ENCODE measurements around the gene ATXN2L. TPM values are rescaled to one million over a fixed set of nuclear protein-coding genes. Genes with fewer than 3 reads are reported as not detected.
A peak's percentile ranks its signal among the peaks of the same experiment; 100 is the strongest.

ATXN2L gene
- total and polyA plus RNA-seq, 2 of the 13 experiments (the other 11 are each of a cell fraction or from before 2014, with no cell fraction given): 40.8 to 55.1 TPM

- TF ChIP-seq, protein P1, sequence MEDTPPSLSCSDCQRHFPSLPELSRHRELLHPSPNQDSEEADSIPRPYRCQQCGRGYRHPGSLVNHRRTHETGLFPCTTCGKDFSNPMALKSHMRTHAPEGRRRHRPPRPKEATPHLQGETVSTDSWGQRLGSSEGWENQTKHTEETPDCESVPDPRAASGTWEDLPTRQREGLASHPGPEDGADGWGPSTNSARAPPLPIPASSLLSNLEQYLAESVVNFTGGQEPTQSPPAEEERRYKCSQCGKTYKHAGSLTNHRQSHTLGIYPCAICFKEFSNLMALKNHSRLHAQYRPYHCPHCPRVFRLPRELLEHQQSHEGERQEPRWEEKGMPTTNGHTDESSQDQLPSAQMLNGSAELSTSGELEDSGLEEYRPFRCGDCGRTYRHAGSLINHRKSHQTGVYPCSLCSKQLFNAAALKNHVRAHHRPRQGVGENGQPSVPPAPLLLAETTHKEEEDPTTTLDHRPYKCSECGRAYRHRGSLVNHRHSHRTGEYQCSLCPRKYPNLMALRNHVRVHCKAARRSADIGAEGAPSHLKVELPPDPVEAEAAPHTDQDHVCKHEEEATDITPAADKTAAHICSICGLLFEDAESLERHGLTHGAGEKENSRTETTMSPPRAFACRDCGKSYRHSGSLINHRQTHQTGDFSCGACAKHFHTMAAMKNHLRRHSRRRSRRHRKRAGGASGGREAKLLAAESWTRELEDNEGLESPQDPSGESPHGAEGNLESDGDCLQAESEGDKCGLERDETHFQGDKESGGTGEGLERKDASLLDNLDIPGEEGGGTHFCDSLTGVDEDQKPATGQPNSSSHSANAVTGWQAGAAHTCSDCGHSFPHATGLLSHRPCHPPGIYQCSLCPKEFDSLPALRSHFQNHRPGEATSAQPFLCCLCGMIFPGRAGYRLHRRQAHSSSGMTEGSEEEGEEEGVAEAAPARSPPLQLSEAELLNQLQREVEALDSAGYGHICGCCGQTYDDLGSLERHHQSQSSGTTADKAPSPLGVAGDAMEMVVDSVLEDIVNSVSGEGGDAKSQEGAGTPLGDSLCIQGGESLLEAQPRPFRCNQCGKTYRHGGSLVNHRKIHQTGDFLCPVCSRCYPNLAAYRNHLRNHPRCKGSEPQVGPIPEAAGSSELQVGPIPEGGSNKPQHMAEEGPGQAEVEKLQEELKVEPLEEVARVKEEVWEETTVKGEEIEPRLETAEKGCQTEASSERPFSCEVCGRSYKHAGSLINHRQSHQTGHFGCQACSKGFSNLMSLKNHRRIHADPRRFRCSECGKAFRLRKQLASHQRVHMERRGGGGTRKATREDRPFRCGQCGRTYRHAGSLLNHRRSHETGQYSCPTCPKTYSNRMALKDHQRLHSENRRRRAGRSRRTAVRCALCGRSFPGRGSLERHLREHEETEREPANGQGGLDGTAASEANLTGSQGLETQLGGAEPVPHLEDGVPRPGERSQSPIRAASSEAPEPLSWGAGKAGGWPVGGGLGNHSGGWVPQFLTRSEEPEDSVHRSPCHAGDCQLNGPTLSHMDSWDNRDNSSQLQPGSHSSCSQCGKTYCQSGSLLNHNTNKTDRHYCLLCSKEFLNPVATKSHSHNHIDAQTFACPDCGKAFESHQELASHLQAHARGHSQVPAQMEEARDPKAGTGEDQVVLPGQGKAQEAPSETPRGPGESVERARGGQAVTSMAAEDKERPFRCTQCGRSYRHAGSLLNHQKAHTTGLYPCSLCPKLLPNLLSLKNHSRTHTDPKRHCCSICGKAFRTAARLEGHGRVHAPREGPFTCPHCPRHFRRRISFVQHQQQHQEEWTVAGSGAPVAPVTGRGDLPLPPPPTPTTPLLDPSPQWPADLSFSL (CRISPR knock-in tag; IDR thresholded peaks at IDR 0.05): no peak
- TF ChIP-seq ZBTB43 (CRISPR knock-in tag; conservative IDR thresholded peaks at IDR 0.05) (no peak), BRF2 (CRISPR knock-in tag; IDR thresholded peaks at IDR 0.05) (no peak), ZNF557 (CRISPR knock-in tag; IDR thresholded peaks at IDR 0.05) (0 out of 2 replicates have a peak, but pooled peaks have one; percentile 0), KMT2A (CRISPR knock-in tag; IDR thresholded peaks at IDR 0.05) (no peak), ZNF512 (CRISPR knock-in tag; IDR thresholded peaks at IDR 0.05) (no peak), ZFP1 (CRISPR knock-in tag; IDR thresholded peaks at IDR 0.05) (no peak), SSRP1 (CRISPR knock-in tag; IDR thresholded peaks at IDR 0.05) (no peak; the same call in 1 of the 2 replicates), KDM1A (CRISPR knock-in tag; IDR thresholded peaks at IDR 0.05) (no peak), TAF1 (CRISPR knock-in tag; IDR thresholded peaks at IDR 0.05) (no peak), MAFK (conservative IDR thresholded peaks at IDR 0.05 in 1 of 2, IDR thresholded peaks at IDR 0.05 in 1 of 2; ENCODE audit: low read length in 2 of 2) (no peak), ZNF839 (CRISPR knock-in tag; IDR thresholded peaks at IDR 0.05; ENCODE audit: borderline replicate concordance) (no peak), FOXM1 (CRISPR knock-in tag; IDR thresholded peaks at IDR 0.05) (no peak), PHF8 (CRISPR knock-in tag; IDR thresholded peaks at IDR 0.05) (no peak), ZBTB7A (CRISPR knock-in tag; IDR thresholded peaks at IDR 0.05) (0 out of 2 replicates have a peak, but pooled peaks have one; percentile 20), CREB1 (IDR thresholded peaks at IDR 0.05) (no peak), CREB1 (CRISPR knock-in tag; IDR thresholded peaks at IDR 0.05) (no peak), MYNN (CRISPR knock-in tag; IDR thresholded peaks at IDR 0.05; ENCODE audit: low read depth) (no peak), FOXP1 (IDR thresholded peaks at IDR 0.05) (no peak), FOXP1 (CRISPR knock-in tag; IDR thresholded peaks at IDR 0.05) (no peak), ZNF124 (CRISPR knock-in tag; IDR thresholded peaks at IDR 0.05) (no peak; the same call in 1 of the 2 replicates)
Observed at GRCh38 chr16:28824717-28824973, 1.8 kb downstream of the ATXN2L start (continued).
